GM19043 (cell line): Measurements from ENCODE around the gene MRNIP.
"Not testable (repeated sequence)": the region's sequence is repeated elsewhere in the genome, so short reads cannot be mapped to it uniquely, and the experiment has no call there.

Experiments
- ATAC-seq: cut with Tn5 transposase; IDR thresholded peaks from one replicate; pipeline ENCODE4 v1.9.1; 2021; ENCODE audit warnings: low read depth; ENCODE audit not compliant: unreplicated experiment

The MRNIP gene

DNA sequence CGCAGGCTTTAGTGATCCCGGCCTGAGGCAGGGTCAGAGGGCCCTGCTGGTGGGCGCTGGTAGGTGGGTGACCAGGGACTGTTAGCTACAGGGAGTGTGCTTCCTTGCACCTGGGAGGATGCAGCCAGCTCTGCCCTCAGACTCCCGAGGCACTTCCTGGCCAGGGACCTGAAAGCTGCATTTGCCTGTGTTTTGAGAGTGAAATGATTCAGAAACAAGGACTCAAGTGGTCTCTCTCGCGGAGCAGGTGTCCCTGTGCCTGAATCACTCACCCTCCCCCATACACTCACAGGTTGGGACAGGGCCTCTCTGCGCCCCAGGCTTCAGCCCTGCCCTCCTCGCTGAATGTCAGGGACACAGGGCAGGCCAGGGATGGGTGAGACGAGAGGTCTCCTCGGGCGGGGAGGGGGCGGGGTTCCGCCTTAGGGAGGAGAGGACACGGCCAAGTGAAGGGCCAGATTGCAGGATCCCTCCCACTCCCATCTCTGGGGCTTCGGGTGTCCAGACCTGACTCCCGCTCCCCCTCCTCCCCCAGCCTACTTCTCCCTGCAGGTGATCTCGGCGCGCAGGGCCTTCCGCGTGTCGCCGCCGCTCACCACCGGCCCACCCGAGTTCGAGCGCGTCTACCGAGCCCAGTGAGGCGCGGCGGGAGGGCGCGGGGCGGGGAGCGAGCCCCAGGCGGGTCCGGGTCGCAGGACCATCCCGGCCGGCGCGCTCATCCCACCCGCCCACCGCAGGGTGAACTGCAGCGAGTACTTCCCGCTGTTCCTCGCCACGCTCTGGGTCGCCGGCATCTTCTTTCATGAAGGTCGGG, 63.4 kb downstream of the MRNIP start:
- ATAC-seq: no peak

DNA sequence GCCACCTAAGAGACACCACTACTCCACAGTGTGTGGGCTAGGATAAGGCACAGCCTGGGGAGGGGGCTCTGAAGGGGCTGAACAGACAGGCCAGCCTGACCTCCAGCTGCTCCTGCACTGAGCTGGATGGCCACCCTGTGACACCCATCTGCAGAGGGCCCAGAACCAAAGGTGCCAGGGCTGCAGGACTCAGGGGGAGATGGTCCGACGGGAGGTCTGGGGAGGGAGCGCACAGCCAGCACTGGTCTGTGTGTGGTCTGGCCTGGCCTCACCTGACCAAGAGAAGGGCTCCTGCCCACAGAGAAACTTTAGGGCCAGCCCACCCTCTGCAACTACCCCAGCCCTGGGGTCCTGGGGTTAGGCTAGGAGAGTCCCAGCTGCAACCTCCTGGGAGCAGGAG, 64.0 kb downstream of the MRNIP start:
- ATAC-seq: no peak

DNA sequence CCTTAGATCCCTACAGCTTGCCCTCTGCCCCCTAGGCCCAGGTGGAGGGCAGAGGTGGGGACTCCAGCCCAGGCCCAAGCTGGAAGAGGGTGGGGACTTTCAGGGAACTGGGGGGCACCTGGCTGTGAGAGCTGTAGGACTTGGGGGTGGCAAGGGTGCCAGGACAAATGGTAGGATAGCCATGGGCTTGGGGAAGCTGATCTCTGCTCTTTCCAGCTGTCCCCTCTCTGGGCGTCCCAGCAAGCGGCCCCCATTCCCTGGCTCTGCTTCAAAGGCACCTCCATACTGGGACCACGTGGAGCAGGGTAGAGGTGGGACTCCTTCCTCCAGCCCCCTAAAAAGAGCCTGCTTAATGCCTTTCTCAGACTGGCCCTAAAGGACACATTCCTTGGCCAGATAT, 64.4 kb downstream of the MRNIP start:
- no peak for ATAC-seq

DNA sequence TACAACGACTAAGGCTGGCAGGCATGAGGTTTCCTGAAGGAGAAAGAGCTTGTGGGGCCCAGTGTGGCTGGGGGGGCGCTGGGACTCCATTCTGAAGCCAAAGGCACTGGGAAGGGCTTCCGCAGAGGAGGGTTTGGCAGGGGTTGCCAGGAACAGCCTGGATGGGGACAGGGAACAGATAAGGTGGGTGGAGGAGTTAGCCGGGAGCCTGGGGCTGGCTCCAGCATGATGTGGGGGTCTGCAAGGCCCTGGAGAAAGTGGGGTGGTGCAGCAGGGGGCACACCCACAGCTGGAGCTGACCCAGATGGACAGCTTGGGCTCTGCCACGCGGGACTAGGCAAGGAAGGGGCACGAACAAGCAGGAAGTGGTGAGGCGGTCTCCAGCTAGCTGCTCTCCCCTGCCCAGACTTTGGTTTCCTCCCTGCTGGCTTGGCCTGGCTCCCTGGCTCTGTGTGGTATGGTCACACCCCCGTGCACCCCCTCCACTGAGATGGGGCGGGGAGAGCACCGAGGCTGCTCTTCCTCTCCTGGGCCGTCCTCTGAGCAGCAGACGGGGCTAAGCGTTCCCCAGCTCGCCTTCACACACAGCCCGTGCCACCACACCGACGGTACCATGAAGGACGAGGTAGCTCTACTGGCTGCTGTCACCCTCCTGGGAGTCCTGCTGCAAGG, 65.0 kb downstream of the MRNIP start, which contains the start of gene LTC4S:
TSS of gene LTC4S (plus strand) at position 519 of the 672 bp plus-strand sequence. CDS start at position 614, 95 bp downstream.
- no peak for ATAC-seq

DNA sequence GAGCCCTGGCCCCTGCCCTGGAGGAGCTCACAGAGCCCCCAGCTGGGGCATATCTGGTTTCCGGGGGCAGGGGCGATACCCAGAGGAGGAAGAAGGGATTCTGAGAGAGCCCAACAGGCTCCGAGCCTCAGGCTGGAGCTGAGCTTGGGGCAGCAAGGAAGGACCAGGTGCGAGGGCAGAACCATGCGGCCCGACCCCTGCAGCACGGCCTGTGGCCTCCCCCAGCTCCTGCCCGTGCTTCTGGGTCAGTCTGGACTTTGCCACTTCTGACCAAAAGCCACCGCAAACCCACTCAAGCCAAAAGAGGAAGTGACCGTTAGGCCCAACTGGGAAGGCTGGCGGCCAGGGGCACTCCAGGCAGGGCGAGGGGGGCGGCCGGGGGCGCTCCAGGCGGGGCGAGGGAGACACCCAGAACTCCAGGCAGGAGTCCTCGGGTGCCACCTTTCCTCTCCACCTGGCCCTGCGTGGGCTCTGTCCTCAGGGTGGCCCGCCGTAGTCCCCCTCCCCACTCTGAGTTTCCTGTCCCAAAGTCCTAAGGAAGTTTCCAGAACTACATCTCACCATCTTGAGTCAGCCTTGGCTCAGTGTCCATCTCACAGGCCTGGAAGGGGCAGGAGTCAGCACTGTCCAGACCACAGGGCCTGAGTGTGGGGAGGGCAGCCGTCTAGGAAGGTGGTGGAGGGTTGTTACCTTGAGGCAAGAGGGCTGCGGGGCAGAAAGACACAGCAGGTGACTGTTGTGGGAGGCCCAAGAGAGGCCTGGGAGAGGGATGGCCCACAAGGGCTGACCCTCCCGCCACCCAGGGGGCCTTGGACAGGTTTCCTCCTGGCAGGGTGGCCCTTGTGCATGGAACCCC, 65.8 kb downstream of the MRNIP start:
- no peak for ATAC-seq

DNA sequence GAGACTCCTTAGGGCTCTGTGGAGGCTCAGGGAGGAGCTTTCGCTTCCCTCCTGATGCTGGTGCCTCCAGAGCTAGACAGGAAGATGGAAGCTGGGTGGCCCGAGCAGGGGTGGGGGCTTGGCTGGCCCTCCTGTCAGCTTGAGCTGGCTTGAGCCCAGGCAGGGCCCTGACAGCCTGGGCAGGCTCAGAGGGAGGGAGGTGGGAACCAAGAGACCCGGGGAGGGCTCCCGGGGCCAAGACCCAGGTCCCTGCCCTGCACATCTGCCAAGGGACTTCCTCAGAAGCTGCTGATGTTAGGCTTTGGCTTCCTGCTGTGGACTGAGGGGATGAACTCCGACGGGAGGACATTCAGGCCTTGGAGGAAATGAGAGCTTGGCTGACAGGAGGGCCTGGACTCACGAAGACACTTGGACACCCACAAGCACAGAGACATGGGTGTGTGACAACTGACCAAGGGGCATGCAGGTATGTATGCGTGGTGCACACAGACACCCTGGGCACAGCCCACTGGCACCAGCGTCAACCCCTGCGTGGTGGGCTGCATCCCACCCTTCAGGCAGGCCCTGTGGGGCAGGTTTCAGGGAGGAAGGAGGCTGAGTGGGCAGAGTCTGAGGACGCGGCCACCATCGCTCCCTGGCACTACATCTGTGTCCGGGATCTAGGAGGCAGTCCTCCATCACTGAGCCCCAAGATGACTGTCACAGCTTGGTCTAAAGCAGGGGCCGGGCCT, 66.6 kb downstream of the MRNIP start:
- ATAC-seq: no peak

DNA sequence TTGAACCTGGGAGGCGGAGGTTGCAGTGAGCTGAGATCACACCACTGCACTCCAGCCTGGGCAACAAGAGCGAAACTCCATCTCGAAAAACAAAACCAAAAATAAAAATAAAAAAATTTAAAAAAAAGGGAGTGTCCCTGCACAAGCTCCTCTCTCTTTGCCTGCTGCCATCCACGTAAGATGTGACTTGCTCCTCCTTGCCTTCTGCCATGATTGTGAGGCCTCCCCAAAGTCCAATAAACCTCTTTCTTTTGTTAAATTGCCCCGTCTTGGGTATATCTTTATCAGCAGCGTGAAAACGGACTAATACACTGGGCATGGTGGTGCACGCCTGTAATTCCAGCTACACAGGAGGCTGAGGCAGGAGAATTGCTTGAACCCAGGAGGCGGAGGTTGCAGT, 69.3 kb downstream of the MRNIP start:
- ATAC-seq: not testable (repeated sequence)

DNA sequence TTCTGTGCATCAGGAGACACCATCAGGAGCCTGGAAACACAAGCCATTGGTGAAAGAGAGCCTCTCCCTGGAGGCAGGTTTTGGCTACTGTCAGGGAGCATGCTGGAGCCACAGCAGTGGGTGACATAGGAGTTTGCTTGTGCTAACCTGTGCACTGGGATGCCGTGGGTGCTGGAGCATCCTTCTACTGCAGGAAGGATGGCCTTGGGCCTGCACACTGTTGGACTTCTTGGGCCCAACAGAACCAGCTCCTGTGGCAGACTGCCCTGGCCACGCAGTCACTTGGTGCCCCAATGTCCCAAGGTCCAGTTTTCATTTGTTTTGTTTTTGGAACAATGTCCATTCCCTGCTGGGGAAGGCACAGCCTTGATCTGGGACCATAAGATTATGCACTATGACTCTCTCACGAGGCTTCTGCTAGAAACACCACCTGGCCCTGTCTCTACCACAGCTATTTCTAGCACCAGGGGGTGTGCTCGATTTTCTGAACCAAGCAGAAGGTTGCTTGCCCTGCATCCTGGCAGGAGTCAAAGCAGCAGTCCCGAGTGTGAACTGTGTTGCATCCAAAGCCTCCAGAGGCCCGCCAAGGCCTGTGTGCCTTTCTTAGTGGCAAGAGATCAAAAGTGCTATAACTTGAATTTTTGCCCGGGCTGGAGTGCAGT, 70.3 kb downstream of the MRNIP start:
- ATAC-seq: no peak
